ENCODE data around the gene ZNF296.

- TF ChIP-seq CTCF (IDR thresholded peaks at IDR 0.05; ENCODE audit: insufficient read depth, low read depth, low read length) = no peak
- no peak for TF ChIP-seq EZH2 (IDR thresholded peaks at IDR 0.05; ENCODE audit: insufficient read depth, low read length)
These were observed 28.5 kb upstream of the ZNF296 start for GRCh38 chr19:45104658-45105349.
